Transverse colon (tissue), 4 donors: Measurements from ENCODE around the gene NT5C1A. TPM values are rescaled to one million over a fixed set of nuclear protein-coding genes. Genes with fewer than 3 reads are reported as not detected.
A peak's percentile ranks its signal among the peaks of the same experiment; 100 is the strongest.

Experiments used
- DNase-seq: peaks from one replicate; pipeline ENCODE4 v3.0.0-alpha.2; 2019
- H3K27ac ChIP-seq, 4 donors: fragments of 200-600 bp; sonication (generic); 2 replicates each; pipeline ENCODE4 v1.5.1; 2016 to 2018; ENCODE audit warnings: inconsistent platforms in 4 of 4
- H3K27me3 ChIP-seq: fragments of 200-600 bp; sonication (generic); 2 replicates; pipeline ENCODE4 v1.5.1; 2017; ENCODE audit warnings: inconsistent platforms
- H3K36me3 ChIP-seq, 4 donors: fragments of 200-600 bp; sonication (generic); 2 replicates each; pipeline ENCODE4 v1.5.1; 2017 to 2019; ENCODE audit warnings: inconsistent platforms in 4 of 4
- H3K4me1 ChIP-seq, 4 donors: fragments of 200-600 bp; sonication (generic); 2 replicates each; pipeline ENCODE4 v1.5.1; 2017 to 2020; ENCODE audit warnings: inconsistent platforms in 4 of 4
- H3K4me3 ChIP-seq, 4 donors: fragments of 200-600 bp; sonication (generic); 1 replicate in 1 of 4; 2 replicates in 3 of 4; pipeline versions ENCODE4 v1.5.1 to v1.6.1; 2017 to 2019; ENCODE audit warnings: inconsistent platforms in 4 of 4
- H3K9me3 ChIP-seq, 2 donors: fragments of 200-600 bp; sonication (generic); 2 replicates each; pipeline ENCODE4 v1.5.1; 2017 to 2019; ENCODE audit warnings: inconsistent platforms in 2 of 2
- EP300 ChIP-seq: sonication (generic); formaldehyde crosslinking; IDR thresholded peaks from one replicate; pipeline ENCODE4 v1.6.1; 2017; ENCODE audit warnings: antibody characterized with exemption, low read depth
- POLR2A ChIP-seq: fragments of 450-650 bp; IDR thresholded peaks from one replicate; pipeline ENCODE4 v1.6.1; 2016; ENCODE audit warnings: antibody characterized with exemption, mild to moderate bottlenecking, moderate library complexity
- POLR2AphosphoS5 ChIP-seq, 3 donors: sonication (generic); formaldehyde crosslinking; IDR thresholded peaks; one replicate each; pipeline ENCODE4 v1.6.1; 2016; ENCODE audit warnings: antibody characterized with exemption in 3 of 3
- WGBS, 2 donors: methylation state at CpG; one replicate each; pipeline ENCODE4 v1.1.5; 2018; ENCODE audit warnings: low coverage in 1 of 2; 5-methylcytosine and 5-hydroxymethylcytosine counted together
- in situ Hi-C, 4 donors: fragments of 200-750 bp; cut with MboI; loops; one replicate each; pipeline versions ENCODE4 v1.15.0 to v1.15.1; 2017; ENCODE audit warnings: low sequenced_read_pairs in 3 of 4, low pct_ligation_motif_present in 1 of 4, low pct_unique_long_range_greater_than_20kb in 1 of 4
- intact Hi-C: fragments of 100-400 bp; cut with DNase I; formaldehyde crosslinking; loops from one replicate; pipeline ENCODE4 v1.15.1; 2023; ENCODE audit warnings: low total_unique reads
- total RNA-seq, 4 donors: library from RNA; depleted of rRNA; stranded (reverse); fragments of >200 nt; gene quantifications; one replicate each; pipeline ENCODE4 v1.1.0, GENCODE V29; 2016
- TF ChIP-seq, protein P1 (sequence below), 5 experiments: fragments of 200-600 bp in 3 of 5; fragments of 450-650 bp in 2 of 5; sonication (generic) in 3 of 5; IDR thresholded peaks; 1 replicate in 2 of 5; 2 replicates in 3 of 5; pipeline ENCODE4 v1.5.1; 2016 to 2017; ENCODE audit warnings: antibody characterized with exemption in 5 of 5, inconsistent platforms in 3 of 5, mild to moderate bottlenecking in 2 of 5, moderate library complexity in 1 of 5

The NT5C1A gene
- not detected for total RNA-seq

- WGBS, 2 donors, result 5% methylated on average over 55 of the region's 55 CpGs; no CpG with 5 or more reads in 1 of the 2 donors
- in situ Hi-C loops, result loop anchor here in 1 of 4 donors (5.0 kb wide), 1 partner anchor 40 kb away; no protein-coding TSS in a partner anchor
- intact Hi-C loops, result no loop called here
- peaks cover 0 to 16% (median 14%) of the 10 kb centered on the region in 4 donors for H3K4me1 ChIP-seq
- no peaks in the 10 kb centered on the region for H3K36me3 ChIP-seq
- H3K4me3 ChIP-seq, result peak within 1 kb of the TSS in 3 of 4 donors; percentile 21 to 54 (median 35)
- H3K9me3 ChIP-seq, result no peaks in the 10 kb centered on the region
- TF ChIP-seq POLR2AphosphoS5 (IDR thresholded peaks at IDR 0.05), result no peak
- no peak for TF ChIP-seq EP300
- TF ChIP-seq, protein P1, sequence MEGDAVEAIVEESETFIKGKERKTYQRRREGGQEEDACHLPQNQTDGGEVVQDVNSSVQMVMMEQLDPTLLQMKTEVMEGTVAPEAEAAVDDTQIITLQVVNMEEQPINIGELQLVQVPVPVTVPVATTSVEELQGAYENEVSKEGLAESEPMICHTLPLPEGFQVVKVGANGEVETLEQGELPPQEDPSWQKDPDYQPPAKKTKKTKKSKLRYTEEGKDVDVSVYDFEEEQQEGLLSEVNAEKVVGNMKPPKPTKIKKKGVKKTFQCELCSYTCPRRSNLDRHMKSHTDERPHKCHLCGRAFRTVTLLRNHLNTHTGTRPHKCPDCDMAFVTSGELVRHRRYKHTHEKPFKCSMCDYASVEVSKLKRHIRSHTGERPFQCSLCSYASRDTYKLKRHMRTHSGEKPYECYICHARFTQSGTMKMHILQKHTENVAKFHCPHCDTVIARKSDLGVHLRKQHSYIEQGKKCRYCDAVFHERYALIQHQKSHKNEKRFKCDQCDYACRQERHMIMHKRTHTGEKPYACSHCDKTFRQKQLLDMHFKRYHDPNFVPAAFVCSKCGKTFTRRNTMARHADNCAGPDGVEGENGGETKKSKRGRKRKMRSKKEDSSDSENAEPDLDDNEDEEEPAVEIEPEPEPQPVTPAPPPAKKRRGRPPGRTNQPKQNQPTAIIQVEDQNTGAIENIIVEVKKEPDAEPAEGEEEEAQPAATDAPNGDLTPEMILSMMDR (IDR thresholded peaks at IDR 0.05), result no peak
- no peak for TF ChIP-seq POLR2A
- H3K27ac ChIP-seq, result no peak within 1 kb of the TSS
- H3K27me3 ChIP-seq, result peaks cover 52% of the 10 kb centered on the region
- DNase-seq, result peak; percentile 15
These were observed at the start of gene NT5C1A for GRCh38 chr1:39671793-39672550. TSS of gene NT5C1A (minus strand) at chr1:39672107. CDS start at chr1:39672038, 69 bp downstream.

- no peaks in the 10 kb centered on the region for H3K36me3 ChIP-seq
- no peaks in the 10 kb centered on the region for H3K9me3 ChIP-seq
- H3K27ac ChIP-seq, result no peak overlapping the region
- TF ChIP-seq EP300, result no peak
- TF ChIP-seq, protein P1 (IDR thresholded peaks at IDR 0.05), result no peak
- H3K27me3 ChIP-seq, result peaks cover 70% of the 10 kb centered on the region
- in situ Hi-C loops, result loop anchor here in 2 of 4 donors (10.0 kb wide), 1 partner anchor 117 kb away; no protein-coding TSS in a partner anchor
- H3K4me1 ChIP-seq, result peaks cover 0 to 3% (median 0%) of the 10 kb centered on the region in 4 donors
- H3K4me3 ChIP-seq, result no peak overlapping the region
- intact Hi-C loops, result loop anchor here (5.0 kb wide), 2 partner anchors 114 to 1789 kb away; no protein-coding TSS in a partner anchor
- no peak for DNase-seq
These were observed 49.8 kb upstream of the NT5C1A start for GRCh38 chr1:39721664-39722063.

GRCh38 chr1:39720094-39720999 lies 48.4 kb upstream of the NT5C1A start:
- Histone ChIP-seq H3K27me3 (peaks cover 70% of the 10 kb centered on the region), H3K27ac (no peak overlapping the region), H3K36me3 (no peaks in the 10 kb centered on the region), H3K9me3 (no peaks in the 10 kb centered on the region), H3K4me3 (no peak overlapping the region), H3K4me1 (peaks cover 0 to 3% (median 0%) of the 10 kb centered on the region in 4 donors)
- 41 to 46% methylated on average over 3 to 7 of the region's 7 CpGs for WGBS, 2 donors
- TF ChIP-seq, protein P1 (IDR thresholded peaks at IDR 0.05), result peak; percentile 65 to 80 (median 78)
- TF ChIP-seq POLR2AphosphoS5 (IDR thresholded peaks at IDR 0.05), result no peak
- in situ Hi-C loops (loop anchor here in 2 of 4 donors (10.0 kb wide), 1 partner anchor 116 kb away; no protein-coding TSS in a partner anchor), intact Hi-C loops (loop anchor here (5.0 kb wide), 2 partner anchors 113 to 1788 kb away; no protein-coding TSS in a partner anchor)
- DNase-seq, result no peak

DNA sequence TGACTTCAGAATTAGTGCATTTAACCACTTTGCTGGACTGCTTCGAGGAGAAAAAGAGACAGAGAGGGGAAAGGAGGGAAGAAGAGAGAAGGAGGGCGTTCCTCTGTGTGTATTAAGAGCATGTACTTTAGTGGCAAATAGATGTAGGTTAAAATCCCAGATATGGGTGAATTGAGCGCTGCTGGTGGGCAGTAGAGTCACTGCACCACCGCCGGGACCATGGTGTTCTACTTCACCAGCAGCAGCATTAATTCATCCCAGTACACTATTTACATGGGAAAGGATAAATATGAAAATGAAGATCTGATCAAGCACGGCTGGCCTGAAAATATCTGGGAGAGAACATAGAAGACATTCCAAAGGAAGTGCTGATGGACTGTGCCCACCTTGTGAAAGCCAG lies 45.9 kb upstream of the NT5C1A start:
- intact Hi-C loops, result no loop called here
- in situ Hi-C loops, result loop anchor here in 1 of 4 donors (5.0 kb wide), 1 partner anchor 111 kb away; no protein-coding TSS in a partner anchor
- Histone ChIP-seq H3K4me1 (peaks cover 0 to 3% (median 0%) of the 10 kb centered on the region in 4 donors), H3K4me3 (no peak overlapping the region), H3K27me3 (peaks cover 61% of the 10 kb centered on the region), H3K27ac (no peak overlapping the region), H3K9me3 (no peaks in the 10 kb centered on the region), H3K36me3 (no peaks in the 10 kb centered on the region)
- no peak for DNase-seq
- no peak for TF ChIP-seq EP300
- TF ChIP-seq POLR2A, result no peak
- TF ChIP-seq, protein P1 (IDR thresholded peaks at IDR 0.05), result no peak
- no peak for TF ChIP-seq POLR2AphosphoS5 (IDR thresholded peaks at IDR 0.05)
- 50 to 58% methylated on average over 3 to 6 of the region's 6 CpGs for WGBS, 2 donors
